ENCODE results near the gene PCF11. TPM values are rescaled to one million over a fixed set of nuclear protein-coding genes. Genes with fewer than 3 reads are reported as not detected.
A peak's percentile ranks its signal among the peaks of the same experiment; 100 is the strongest.

The PCF11 gene
- total and polyA plus RNA-seq, 2 of the 13 experiments (the other 11 are each of a cell fraction or from before 2014, with no cell fraction given): 40.3 to 47.7 TPM

DNA sequence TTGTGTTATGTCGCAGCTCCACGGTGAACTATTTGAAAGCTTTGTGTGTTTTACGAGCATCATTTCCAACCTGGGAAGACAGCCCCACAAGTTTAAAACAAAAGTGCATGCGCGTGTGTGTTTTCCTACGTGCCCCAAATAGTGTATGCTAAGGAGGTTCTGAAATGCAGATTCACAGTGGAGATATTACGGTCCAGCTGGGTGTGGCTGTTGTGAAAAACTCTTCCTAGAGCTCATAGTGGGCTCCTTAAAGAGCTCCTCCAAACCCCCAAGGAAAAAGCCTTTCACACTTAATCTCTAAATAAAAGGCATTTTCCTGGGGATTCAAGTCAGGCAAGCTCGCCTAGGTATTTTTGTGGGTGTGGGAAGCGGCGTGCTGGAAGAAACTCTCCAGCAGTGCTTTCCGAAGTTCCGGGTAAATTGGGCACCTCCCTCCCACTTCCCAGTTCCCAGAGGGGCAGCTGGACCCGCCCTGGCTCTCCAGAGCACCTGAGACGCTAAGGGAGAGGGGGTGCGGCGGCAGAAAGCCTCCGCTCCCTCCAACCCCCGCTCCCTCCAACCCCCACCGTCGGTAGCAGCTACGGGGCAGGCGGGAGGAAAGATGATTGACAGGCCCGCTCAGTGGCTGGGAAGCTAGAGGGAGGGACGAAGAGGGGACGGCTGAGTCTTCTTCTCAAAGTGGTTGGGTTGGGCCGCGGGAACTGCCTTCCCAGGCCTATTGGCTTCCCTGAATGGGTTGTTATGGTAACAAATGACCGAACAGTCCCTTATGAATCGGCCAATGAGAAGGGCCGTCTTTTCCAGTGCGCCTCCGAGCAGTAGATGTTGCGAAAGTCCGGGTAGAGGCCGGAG, 561 bp upstream of the PCF11 start (continued):
- TF ChIP-seq, protein P1, sequence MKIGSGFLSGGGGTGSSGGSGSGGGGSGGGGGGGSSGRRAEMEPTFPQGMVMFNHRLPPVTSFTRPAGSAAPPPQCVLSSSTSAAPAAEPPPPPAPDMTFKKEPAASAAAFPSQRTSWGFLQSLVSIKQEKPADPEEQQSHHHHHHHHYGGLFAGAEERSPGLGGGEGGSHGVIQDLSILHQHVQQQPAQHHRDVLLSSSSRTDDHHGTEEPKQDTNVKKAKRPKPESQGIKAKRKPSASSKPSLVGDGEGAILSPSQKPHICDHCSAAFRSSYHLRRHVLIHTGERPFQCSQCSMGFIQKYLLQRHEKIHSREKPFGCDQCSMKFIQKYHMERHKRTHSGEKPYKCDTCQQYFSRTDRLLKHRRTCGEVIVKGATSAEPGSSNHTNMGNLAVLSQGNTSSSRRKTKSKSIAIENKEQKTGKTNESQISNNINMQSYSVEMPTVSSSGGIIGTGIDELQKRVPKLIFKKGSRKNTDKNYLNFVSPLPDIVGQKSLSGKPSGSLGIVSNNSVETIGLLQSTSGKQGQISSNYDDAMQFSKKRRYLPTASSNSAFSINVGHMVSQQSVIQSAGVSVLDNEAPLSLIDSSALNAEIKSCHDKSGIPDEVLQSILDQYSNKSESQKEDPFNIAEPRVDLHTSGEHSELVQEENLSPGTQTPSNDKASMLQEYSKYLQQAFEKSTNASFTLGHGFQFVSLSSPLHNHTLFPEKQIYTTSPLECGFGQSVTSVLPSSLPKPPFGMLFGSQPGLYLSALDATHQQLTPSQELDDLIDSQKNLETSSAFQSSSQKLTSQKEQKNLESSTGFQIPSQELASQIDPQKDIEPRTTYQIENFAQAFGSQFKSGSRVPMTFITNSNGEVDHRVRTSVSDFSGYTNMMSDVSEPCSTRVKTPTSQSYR (CRISPR knock-in tag; IDR thresholded peaks at IDR 0.05; ENCODE audit: borderline replicate concordance): peak; percentile 77; the same call in 1 of the 2 replicates
- TF ChIP-seq FOXK1 (CRISPR knock-in tag; IDR thresholded peaks at IDR 0.05; ENCODE audit: borderline replicate concordance, low read depth): peak; percentile 48; the same call in 1 of the 2 replicates
- TF ChIP-seq, protein P2, sequence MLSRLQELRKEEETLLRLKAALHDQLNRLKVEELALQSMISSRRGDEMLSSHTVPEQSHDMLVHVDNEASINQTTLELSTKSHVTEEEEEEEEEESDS (CRISPR knock-in tag; IDR thresholded peaks at IDR 0.05; ENCODE audit: borderline replicate concordance): no peak
- TF ChIP-seq RFXAP (CRISPR knock-in tag; IDR thresholded peaks at IDR 0.05; ENCODE audit: borderline replicate concordance): peak; percentile 99
- TF ChIP-seq ZNF556 (CRISPR knock-in tag; IDR thresholded peaks at IDR 0.05; ENCODE audit: borderline replicate concordance): no peak; the same call in 1 of the 2 replicates
- TF ChIP-seq CREM (IDR thresholded peaks at IDR 0.05): peak; percentile 92
- no peak for TF ChIP-seq CREM (CRISPR knock-in tag; IDR thresholded peaks at IDR 0.05)
- TF ChIP-seq, protein P3, sequence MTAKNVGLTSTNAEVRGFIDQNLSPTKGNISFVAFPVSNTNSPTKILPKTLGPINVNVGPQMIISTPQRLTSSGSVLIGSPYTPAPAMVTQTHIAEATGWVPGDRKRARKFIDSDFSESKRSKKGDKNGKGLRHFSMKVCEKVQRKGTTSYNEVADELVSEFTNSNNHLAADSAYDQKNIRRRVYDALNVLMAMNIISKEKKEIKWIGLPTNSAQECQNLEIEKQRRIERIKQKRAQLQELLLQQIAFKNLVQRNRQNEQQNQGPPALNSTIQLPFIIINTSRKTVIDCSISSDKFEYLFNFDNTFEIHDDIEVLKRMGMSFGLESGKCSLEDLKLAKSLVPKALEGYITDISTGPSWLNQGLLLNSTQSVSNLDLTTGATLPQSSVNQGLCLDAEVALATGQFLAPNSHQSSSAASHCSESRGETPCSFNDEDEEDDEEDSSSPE (CRISPR knock-in tag; IDR thresholded peaks at IDR 0.05): peak; percentile 57
- TF ChIP-seq ZNF589 (CRISPR knock-in tag; conservative IDR thresholded peaks at IDR 0.05): 0 out of 2 replicates have a peak, but pooled peaks have one; percentile 1
- peak; percentile 32; the same call in 1 of the 2 replicates for TF ChIP-seq ZNF501 (CRISPR knock-in tag; IDR thresholded peaks at IDR 0.05)
- TF ChIP-seq MIXL1 (CRISPR knock-in tag; IDR thresholded peaks at IDR 0.05): 0 out of 2 replicates have a peak, but pooled peaks have one; percentile 16
- TF ChIP-seq, protein P4, sequence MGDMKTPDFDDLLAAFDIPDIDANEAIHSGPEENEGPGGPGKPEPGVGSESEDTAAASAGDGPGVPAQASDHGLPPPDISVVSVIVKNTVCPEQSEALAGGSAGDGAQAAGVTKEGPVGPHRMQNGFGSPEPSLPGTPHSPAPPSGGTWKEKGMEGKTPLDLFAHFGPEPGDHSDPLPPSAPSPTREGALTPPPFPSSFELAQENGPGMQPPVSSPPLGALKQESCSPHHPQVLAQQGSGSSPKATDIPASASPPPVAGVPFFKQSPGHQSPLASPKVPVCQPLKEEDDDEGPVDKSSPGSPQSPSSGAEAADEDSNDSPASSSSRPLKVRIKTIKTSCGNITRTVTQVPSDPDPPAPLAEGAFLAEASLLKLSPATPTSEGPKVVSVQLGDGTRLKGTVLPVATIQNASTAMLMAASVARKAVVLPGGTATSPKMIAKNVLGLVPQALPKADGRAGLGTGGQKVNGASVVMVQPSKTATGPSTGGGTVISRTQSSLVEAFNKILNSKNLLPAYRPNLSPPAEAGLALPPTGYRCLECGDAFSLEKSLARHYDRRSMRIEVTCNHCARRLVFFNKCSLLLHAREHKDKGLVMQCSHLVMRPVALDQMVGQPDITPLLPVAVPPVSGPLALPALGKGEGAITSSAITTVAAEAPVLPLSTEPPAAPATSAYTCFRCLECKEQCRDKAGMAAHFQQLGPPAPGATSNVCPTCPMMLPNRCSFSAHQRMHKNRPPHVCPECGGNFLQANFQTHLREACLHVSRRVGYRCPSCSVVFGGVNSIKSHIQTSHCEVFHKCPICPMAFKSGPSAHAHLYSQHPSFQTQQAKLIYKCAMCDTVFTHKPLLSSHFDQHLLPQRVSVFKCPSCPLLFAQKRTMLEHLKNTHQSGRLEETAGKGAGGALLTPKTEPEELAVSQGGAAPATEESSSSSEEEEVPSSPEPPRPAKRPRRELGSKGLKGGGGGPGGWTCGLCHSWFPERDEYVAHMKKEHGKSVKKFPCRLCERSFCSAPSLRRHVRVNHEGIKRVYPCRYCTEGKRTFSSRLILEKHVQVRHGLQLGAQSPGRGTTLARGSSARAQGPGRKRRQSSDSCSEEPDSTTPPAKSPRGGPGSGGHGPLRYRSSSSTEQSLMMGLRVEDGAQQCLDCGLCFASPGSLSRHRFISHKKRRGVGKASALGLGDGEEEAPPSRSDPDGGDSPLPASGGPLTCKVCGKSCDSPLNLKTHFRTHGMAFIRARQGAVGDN (CRISPR knock-in tag; IDR thresholded peaks at IDR 0.05): peak; percentile 43; the same call in 1 of the 2 replicates
- TF ChIP-seq, protein P5, sequence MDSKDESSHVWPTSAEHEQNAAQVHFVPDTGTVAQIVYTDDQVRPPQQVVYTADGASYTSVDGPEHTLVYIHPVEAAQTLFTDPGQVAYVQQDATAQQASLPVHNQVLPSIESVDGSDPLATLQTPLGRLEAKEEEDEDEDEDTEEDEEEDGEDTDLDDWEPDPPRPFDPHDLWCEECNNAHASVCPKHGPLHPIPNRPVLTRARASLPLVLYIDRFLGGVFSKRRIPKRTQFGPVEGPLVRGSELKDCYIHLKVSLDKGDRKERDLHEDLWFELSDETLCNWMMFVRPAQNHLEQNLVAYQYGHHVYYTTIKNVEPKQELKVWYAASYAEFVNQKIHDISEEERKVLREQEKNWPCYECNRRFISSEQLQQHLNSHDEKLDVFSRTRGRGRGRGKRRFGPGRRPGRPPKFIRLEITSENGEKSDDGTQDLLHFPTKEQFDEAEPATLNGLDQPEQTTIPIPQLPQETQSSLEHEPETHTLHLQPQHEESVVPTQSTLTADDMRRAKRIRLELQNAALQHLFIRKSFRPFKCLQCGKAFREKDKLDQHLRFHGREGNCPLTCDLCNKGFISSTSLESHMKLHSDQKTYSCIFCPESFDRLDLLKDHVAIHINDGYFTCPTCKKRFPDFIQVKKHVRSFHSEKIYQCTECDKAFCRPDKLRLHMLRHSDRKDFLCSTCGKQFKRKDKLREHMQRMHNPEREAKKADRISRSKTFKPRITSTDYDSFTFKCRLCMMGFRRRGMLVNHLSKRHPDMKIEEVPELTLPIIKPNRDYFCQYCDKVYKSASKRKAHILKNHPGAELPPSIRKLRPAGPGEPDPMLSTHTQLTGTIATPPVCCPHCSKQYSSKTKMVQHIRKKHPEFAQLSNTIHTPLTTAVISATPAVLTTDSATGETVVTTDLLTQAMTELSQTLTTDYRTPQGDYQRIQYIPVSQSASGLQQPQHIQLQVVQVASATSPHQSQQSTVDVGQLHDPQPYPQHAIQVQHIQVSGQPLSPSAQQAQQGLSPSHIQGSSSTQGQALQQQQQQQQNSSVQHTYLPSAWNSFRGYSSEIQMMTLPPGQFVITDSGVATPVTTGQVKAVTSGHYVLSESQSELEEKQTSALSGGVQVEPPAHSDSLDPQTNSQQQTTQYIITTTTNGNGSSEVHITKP (CRISPR knock-in tag; IDR thresholded peaks at IDR 0.05; ENCODE audit: low read depth): 0 out of 2 replicates have a peak, but pooled peaks have one; percentile 14
